Vein endothelial cell (primary cell): ENCODE measurements around the gene AGO4. TPM values are rescaled to one million over a fixed set of nuclear protein-coding genes. Genes with fewer than 3 reads are reported as not detected.

Source experiments
- total RNA-seq: library from RNA; depleted of rRNA; stranded (reverse); fragments of >200 nt; gene quantifications from 2 replicates; pipeline ENCODE4 v1.2.3, GENCODE V29; 2012

The AGO4 gene
- total RNA-seq = 19.0 and 23.2 TPM in 2 replicates

DNA sequence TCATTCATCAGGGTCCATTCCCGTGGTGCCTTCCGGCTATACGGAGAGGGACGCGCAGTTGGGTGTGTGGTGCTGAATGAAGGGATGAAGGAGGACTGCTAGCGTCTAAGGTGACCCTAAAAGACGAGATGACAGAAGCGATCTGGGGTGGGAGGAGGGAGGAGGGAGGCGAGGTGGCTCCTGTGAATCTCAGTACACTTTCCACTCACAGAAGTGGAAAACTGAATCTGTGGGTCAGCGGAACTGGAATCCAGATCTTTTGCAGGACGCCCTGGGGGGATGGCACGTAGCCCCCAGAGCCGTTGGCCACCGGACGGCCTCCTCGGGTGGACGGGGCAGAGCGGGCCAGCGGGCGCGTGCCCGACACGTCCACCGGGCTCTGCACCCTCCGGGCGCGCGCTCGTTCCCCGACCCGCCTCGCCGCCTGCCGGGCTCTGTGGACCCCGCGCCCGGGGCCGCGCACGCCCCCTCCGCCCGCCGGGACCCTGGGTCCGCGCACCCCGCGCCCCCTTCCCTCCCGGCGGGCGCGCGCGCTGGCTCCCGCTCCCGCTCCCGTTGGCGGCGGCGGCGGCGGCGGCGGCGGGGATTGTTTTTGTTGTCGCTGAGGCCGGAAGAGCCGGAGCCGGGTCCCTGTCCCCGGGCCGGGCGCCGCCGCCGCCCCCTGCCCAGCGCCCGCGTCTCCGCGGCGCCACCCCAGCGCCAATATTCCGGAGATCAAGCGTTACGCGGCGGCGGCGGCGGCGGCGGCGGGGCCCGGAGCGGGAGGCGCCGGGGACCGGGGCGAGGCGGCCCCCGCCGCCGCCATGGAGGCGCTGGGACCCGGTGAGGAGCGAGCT is at the start of gene AGO4:
Gene AGO4, plus strand, starts transcription at position 403 of the 836 bp plus-strand sequence. Its CDS starts 401 bp downstream, at position 804.

DNA sequence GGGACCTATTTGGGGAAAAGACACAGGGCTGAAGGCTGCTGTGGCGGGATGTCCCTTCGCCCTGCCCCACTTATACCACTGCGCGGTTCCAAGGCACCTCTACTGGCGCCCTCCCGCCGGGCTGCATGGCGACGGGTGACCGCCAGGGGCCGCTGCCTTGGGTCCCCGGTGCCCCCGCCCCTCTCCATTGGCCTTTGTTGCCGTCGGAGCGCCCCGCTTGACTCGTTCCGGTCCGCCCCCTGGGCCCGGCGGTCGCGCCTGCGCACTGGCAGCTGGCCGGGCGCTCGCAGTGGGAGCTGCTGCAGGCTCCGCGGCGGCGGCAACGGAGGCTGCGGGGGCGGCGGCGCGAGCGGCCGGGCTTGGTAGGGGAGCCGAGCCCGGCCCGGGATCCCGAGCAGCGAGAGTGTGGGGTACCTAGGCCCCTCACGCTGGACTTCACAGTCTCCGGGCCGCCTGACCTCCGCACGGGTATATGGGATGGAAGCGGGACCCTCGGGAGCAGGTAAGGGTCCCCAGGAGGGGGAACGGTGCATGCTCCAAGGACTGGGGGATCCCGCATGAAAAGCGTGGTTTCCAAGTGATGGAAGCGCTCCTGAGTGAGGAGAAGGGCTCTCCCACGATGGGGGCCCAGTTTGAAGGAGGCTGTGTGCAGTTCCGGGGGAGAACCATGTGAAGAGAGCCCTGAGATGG is 75.3 kb downstream of the AGO4 start, which contains the start of gene AGO1:
Gene AGO1, plus strand, starts transcription at position 265 of the 690 bp plus-strand sequence. Its CDS starts 213 bp downstream, at position 478.

Other genes with a start within 250 kb of the AGO4 start
- 0.19 TPM in 1 of 2 replicates, not detected in the other for gene TFAP2E, start 234.7 kb upstream of the AGO4 start, total RNA-seq
- gene PSMB2, start 166.5 kb upstream of the AGO4 start, total RNA-seq = 21.6 and 30.9 TPM in 2 replicates
- gene C1orf216, start 89.1 kb upstream of the AGO4 start, total RNA-seq = 15.4 and 18.7 TPM in 2 replicates
- gene CLSPN, start 38.0 kb upstream of the AGO4 start, total RNA-seq = 7.5 and 21.4 TPM in 2 replicates
- 31.0 and 32.3 TPM in 2 replicates for gene AGO1, start 75.2 kb downstream of the AGO4 start, total RNA-seq
- gene AGO3, start 123.1 kb downstream of the AGO4 start, total RNA-seq = 12.1 and 16.1 TPM in 2 replicates